Choroid plexus epithelial cell (primary cell): ENCODE results near the gene VMAC.

ENCODE experiments used
- DNase-seq: peaks from one replicate; pipeline ENCODE4 v3.0.0-alpha.2; 2010; ENCODE audit warnings: low read depth
- H3K4me3 ChIP-seq: 2 replicates; pipeline ENCODE4 v1.5.1; 2011; ENCODE audit warnings: low read depth, mild to moderate bottlenecking, control low read depth, low read length, moderate library complexity
- CTCF ChIP-seq: conservative IDR thresholded peaks from 2 replicates; pipeline ENCODE4 v1.5.1; 2011; ENCODE audit warnings: low read depth, mild to moderate bottlenecking, control low read depth, inconsistent platforms, low read length, moderate library complexity

VMAC gene

GRCh38 chr19:5890099-5890498, 14.6 kb upstream of the VMAC start:
- TF ChIP-seq CTCF: no peak
- H3K4me3 ChIP-seq: no peak overlapping the region
- no peak for DNase-seq

GRCh38 chr19:5891572-5891937, 13.1 kb upstream of the VMAC start:
- no peak for DNase-seq
- TF ChIP-seq CTCF: no peak
- no peak overlapping the region for H3K4me3 ChIP-seq

DNA sequence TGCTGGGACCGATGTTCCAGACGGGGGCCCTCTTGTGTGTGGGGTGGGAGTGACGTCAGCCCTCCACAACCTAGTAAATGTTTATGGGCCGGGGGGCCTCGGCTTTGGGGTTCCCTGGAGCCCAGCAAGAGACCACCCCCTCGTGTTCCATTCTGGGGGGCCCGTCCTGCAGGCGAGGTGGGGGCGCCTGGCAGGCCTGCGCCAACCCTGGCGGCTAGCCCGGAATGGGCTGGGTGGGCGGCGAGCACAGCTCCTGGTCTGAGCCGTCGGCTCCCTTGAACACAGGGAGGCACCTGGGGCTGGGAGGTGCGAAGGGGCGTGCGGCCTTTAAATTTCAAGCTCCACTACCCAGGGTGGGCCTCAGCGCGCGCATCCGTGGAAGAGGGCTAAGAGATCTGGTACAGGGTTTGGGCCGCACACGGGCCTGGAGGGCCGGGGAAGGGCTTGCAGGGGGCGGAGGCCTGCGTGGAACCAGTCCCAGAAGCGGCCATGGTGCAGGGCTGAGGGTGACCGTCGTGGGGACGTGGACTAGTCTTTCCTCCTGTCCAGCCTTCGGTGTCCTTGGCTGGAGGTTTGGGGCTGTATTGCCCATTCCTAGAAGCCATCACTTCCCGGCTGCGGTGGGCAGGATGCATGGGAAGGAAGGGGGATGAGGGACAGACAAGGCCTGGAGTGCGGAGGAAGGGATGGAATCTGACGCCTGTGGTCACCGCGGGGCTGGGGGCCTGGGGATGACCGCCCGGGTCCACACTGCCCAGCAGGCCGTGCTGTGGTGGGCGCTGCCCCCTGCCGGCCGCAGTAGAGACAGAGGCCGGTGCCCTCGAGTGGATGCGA, 12.5 kb upstream of the VMAC start:
- no peak overlapping the region for H3K4me3 ChIP-seq
- TF ChIP-seq CTCF: peak; percentile 80
- peak; percentile 51 for DNase-seq

DNA sequence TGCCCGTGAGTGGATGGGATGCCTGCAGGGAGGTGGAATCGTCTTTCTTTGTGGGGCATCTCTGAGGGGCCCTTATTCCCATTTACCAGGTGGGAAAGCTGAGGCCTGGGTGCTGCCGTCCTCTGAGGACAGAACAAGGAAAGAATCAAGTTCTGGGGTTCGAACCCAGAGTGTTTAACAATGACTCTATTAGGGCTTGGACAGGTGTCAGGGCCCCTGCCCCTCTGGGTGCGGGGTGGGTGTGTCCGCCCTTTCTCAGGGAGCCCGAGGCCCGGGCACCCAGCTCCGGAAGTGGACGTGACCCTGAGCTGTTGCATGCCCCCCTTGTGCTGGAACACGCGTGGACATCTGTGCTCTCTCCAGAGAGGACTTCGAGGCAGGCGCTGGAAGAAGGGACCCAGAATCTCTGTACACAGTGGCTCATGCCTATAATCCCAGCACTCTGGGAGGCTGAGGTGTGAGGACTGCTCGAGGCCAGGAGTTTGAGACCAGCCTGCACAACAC, 11.8 kb upstream of the VMAC start:
- H3K4me3 ChIP-seq: no peak overlapping the region
- no peak for DNase-seq
- no peak for TF ChIP-seq CTCF

DNA sequence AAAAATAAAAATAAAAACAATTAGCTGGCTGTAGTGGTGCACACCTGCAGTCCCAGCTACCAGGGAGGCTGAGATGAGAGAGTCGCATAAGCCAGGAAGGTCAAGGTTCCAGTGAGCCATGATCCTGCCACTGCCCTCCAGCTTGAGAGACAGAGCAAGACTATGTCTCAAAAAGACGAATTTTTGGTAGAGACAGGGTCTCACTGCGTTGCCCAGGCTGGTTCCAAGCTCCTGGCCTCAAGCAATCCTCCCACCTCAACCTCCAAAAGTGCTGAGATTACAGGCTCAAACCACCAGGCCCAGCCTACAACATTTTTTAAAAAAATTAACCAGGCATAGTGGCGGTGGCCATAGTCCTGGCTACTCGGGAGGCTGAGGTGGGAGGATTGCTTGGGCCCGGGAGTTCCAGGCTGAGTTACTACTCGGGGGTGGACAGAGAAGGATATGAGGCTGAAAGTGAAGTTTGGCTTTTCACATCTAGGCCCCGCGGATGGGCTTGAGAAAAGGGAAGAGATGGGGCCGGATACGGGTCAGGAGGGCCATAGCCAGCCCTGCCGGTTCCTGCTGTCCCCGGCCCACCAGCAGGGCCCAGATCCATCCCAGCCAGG, 11.3 kb upstream of the VMAC start:
- no peak overlapping the region for H3K4me3 ChIP-seq
- no peak for TF ChIP-seq CTCF
- no peak for DNase-seq

GRCh38 chr19:5893907-5894703, 10.6 kb upstream of the VMAC start:
- no peak for DNase-seq
- no peak overlapping the region for H3K4me3 ChIP-seq
- no peak for TF ChIP-seq CTCF
